GM12878 (cell line): Measurements from ENCODE around the gene CACNA2D3. TPM values are rescaled to one million over a fixed set of nuclear protein-coding genes. Genes with fewer than 3 reads are reported as not detected.

Source experiments
- ATAC-seq: fragments of 200-7000 bp; cut with Tn5 transposase; 3 replicates; pipeline ENCODE4 v1.9.1; 2020; ENCODE audit warnings: mild to moderate bottlenecking, moderate library complexity
- BruUV-seq: library from RNA; stranded (reverse); fragments of 400-500 nt; replicated peaks from 2 replicates; lab custom pipeline; 2021; lab: Mats Ljungman, UMichigan
- CTCF ChIA-PET: fragments of 300-600 bp; sonication (Branson Sonifier 250); formaldehyde crosslinking; extraction: SDS; loops from one replicate; lab custom pipeline; 2021; ENCODE audit warnings: inconsistent platforms; lab: Yijun Ruan, JAX
- POLR2A ChIA-PET: fragments of 350-600 bp; formaldehyde crosslinking; extraction: SDS; loops from one replicate; lab custom pipeline; 2021; ENCODE audit warnings: inconsistent platforms; lab: Charles Lee
- RAD21 ChIA-PET: fragments of 300-600 bp; sonication (Branson Sonifier 250); formaldehyde crosslinking; loops from one replicate; lab custom pipeline; 2023; ENCODE audit warnings: antibody characterized with exemption; ENCODE audit not compliant: unreplicated experiment; lab: Charles Lee
- SMC1A ChIA-PET: fragments of 300-600 bp; sonication (Branson Sonifier 250); formaldehyde crosslinking; loops from one replicate; lab custom pipeline; 2023; ENCODE audit not compliant: unreplicated experiment, uncharacterized antibody; lab: Charles Lee
- DNase-seq: peaks from one replicate; pipeline ENCODE4 v3.0.0-alpha.2; 2011; ENCODE audit warnings: low read depth, low spot score
- FAIRE-seq: peaks from 3 replicates; lab custom pipeline; 2011; peaks lifted over from hg19 to GRCh38; lab: Jason Lieb, UNC
- H2AFZ ChIP-seq: 2 replicates; pipeline ENCODE4 v1.6.0; 2011; ENCODE audit warnings: low read depth, low read length, control low read depth; ENCODE audit not compliant: control insufficient read depth
- H3K27ac ChIP-seq: 2 replicates; pipeline ENCODE4 v1.5.1; 2011; ENCODE audit warnings: control low read depth; ENCODE audit not compliant: control insufficient read depth, insufficient read depth
- H3K27me3 ChIP-seq, 2 experiments: replicated peaks in 1 of 2; 2 replicates each; pipeline versions ENCODE4 v1.6.0 to v1.6.1; 2011; ENCODE audit warnings: low read length in 1 of 2; ENCODE audit not compliant: control insufficient read depth in 2 of 2, insufficient read depth in 2 of 2
- H3K36me3 ChIP-seq, 2 experiments: 2 replicates each; pipeline ENCODE4 v1.5.1; 2011; ENCODE audit warnings: low read length in 1 of 2; ENCODE audit not compliant: control insufficient read depth in 2 of 2, insufficient read depth in 2 of 2
- H3K4me1 ChIP-seq: 2 replicates; pipeline ENCODE4 v1.6.1; 2011; ENCODE audit warnings: mild to moderate bottlenecking, low read length, moderate library complexity, mixed read lengths; ENCODE audit not compliant: control insufficient read depth, insufficient read depth
- H3K4me2 ChIP-seq: 2 replicates; pipeline ENCODE4 v1.6.0; 2011; ENCODE audit warnings: control low read depth; ENCODE audit not compliant: control insufficient read depth, insufficient read depth
- H3K4me3 ChIP-seq: fragments of 200-600 bp; sonication (generic); 2 replicates; pipeline ENCODE4 v1.5.1; 2016
- H3K79me2 ChIP-seq: 2 replicates; pipeline ENCODE4 v1.6.0; 2011; ENCODE audit warnings: low read length; ENCODE audit not compliant: control insufficient read depth, insufficient read depth
- H3K9ac ChIP-seq: 2 replicates; pipeline ENCODE4 v1.8.0; 2011; ENCODE audit warnings: low read length, control low read depth, mixed read lengths; ENCODE audit not compliant: control insufficient read depth, insufficient read depth
- H3K9me3 ChIP-seq: replicated peaks from 3 replicates; pipeline ENCODE4 v1.5.1; 2011; ENCODE audit warnings: mild to moderate bottlenecking, low read length; ENCODE audit not compliant: control insufficient read depth, insufficient read depth
- H4K20me1 ChIP-seq: 2 replicates; pipeline ENCODE4 v1.6.0; 2011; ENCODE audit not compliant: control insufficient read depth, insufficient read depth
- JUNB ChIP-seq: IDR thresholded peaks from 2 replicates; pipeline ENCODE4 v1.6.1; 2016; ENCODE audit warnings: antibody characterized with exemption, mild to moderate bottlenecking
- ZNF687 ChIP-seq: fragments of 450-650 bp; IDR thresholded peaks from 2 replicates; pipeline ENCODE4 v1.6.1; 2017; ENCODE audit warnings: mild to moderate bottlenecking, moderate library complexity
- WGBS: methylation state at CpG from one replicate; pipeline ENCODE4 v1.1.6; 2016; ENCODE audit warnings: low lambda C conversion rate; ENCODE audit not compliant: insufficient replicate concordance, insufficient coverage; ENCODE audit errors: missing lambda C conversion rate; 5-methylcytosine and 5-hydroxymethylcytosine counted together
- in situ Hi-C: fragments of 300-500 bp; cut with MboI; formaldehyde crosslinking; loops from 9 replicates; pipeline ENCODE4 v1.14.3; 2018; ENCODE audit warnings: mixed read lengths
- intact Hi-C: fragments of 100-400 bp; cut with micrococcal nuclease; formaldehyde crosslinking; loops from one replicate; pipeline ENCODE4 v1.14.2; 2022; ENCODE audit not compliant: unreplicated experiment
- polyA plus RNA-seq, 11 experiments: library from polyadenylated mRNA; depleted of rRNA in 4 of 11; unstranded in 6 of 11; stranded (reverse) in 5 of 11; fragments of >200 nt; fragmentation: Nextera tagmentation in 4 of 11; fragmentation: Illumina TruSeq in 1 of 11; extraction: Ambion mirVana in 4 of 11; extraction: Trizol in 1 of 11; gene quantifications; 1 replicate in 1 of 11; 2 replicates in 10 of 11; pipeline versions ENCODE4 v1.2.1 to v1.2.3, GENCODE V29; 2011 to 2016; ENCODE audit warnings: inconsistent platforms in 2 of 11, missing spikeins in 2 of 11, low read depth in 1 of 11
- total RNA-seq, 4 experiments: library from RNA; depleted of rRNA in 3 of 4; stranded (reverse); fragments of >200 nt in 3 of 4; fragmentation: Illumina TruSeq in 1 of 4; extraction: Trizol in 1 of 4; gene quantifications; 2 replicates each; pipeline versions ENCODE4 v1.2.1 to v1.2.3, GENCODE V29; 2013 to 2021

CACNA2D3 gene
- total and polyA plus RNA-seq, 10 of the 15 experiments (the other 5 are each of a cell fraction or from before 2014, with no cell fraction given) = not detected

GRCh38 chr3:54859184-54859583, 736.8 kb downstream of the CACNA2D3 start:
- intact Hi-C loops = loop anchor here (10.0 kb wide), 2 partner anchors 576 to 866 kb away; no protein-coding TSS in a partner anchor
- H3K4me2 ChIP-seq = no peak overlapping the region
- H3K4me3 ChIP-seq = no peak overlapping the region
- in situ Hi-C loops = loop anchor here (10.0 kb wide), 3 partner anchors 316 to 1396 kb away; no protein-coding TSS in a partner anchor
- H3K9me3 ChIP-seq = no peaks in the 10 kb centered on the region
- no peak overlapping the region for H3K9ac ChIP-seq
- ChIA-PET RAD21 (no interaction called here), POLR2A (no interaction called here), SMC1A (no interaction called here), CTCF (interaction anchor here (0.7 kb wide), 1 partner anchor 9 kb away, joined by 3 read pairs; no protein-coding TSS in a partner anchor)
- no peaks in the 10 kb centered on the region for H3K27me3 ChIP-seq
- no peaks in the 10 kb centered on the region for H4K20me1 ChIP-seq
- H3K27ac ChIP-seq = no peak overlapping the region
- H3K79me2 ChIP-seq = no peaks in the 10 kb centered on the region
- H2AFZ ChIP-seq = no peak overlapping the region
- FAIRE-seq (no peak), ATAC-seq (no peak), DNase-seq (no peak)
- no peaks in the 10 kb centered on the region for H3K4me1 ChIP-seq
- 24% methylated on average over 3 of the region's 3 CpGs for WGBS
- no peaks in the 10 kb centered on the region for H3K36me3 ChIP-seq
- TF ChIP-seq ZNF687 (no peak), JUNB (no peak)
- no TSS peak for BruUV-seq
